Kidney glomerular epithelial cell (primary cell): Measurements from ENCODE around the gene ARPC5.
A peak's percentile ranks its signal among the peaks of the same experiment; 100 is the strongest.

Experiments used
- DNase-seq: peaks from one replicate; lab custom pipeline; 2025; lab: John Stamatoyannopoulos, UW

ARPC5 gene

GRCh38 chr1:183586455-183586854, 49.1 kb downstream of the ARPC5 start:
- DNase-seq = no peak

- no peak for DNase-seq
These were observed 50.5 kb downstream of the ARPC5 start for GRCh38 chr1:183585038-183585437.

- no peak for DNase-seq
These were observed 51.4 kb downstream of the ARPC5 start for GRCh38 chr1:183584147-183584546.

GRCh38 chr1:183583466-183583865, 52.1 kb downstream of the ARPC5 start:
- DNase-seq = no peak

- DNase-seq = no peak
These were observed 53.4 kb downstream of the ARPC5 start for GRCh38 chr1:183582021-183582713.

- DNase-seq = peak; percentile 17
These were observed 55.3 kb downstream of the ARPC5 start for GRCh38 chr1:183580281-183580682.

- DNase-seq = no peak
These were observed 56.7 kb downstream of the ARPC5 start for GRCh38 chr1:183578856-183579255.

GRCh38 chr1:183577897-183578465, 57.6 kb downstream of the ARPC5 start:
- DNase-seq = no peak

- no peak for DNase-seq
These were observed 59.0 kb downstream of the ARPC5 start for GRCh38 chr1:183576537-183576936.

GRCh38 chr1:183575606-183576005, 60.0 kb downstream of the ARPC5 start:
- no peak for DNase-seq

- DNase-seq = no peak
These were observed 62.9 kb downstream of the ARPC5 start for GRCh38 chr1:183572721-183573120.

GRCh38 chr1:183571678-183572268, 63.8 kb downstream of the ARPC5 start:
- no peak for DNase-seq
